ENCODE results near the gene ZNRD2.
"Not testable (repeated sequence)": the region's sequence is repeated elsewhere in the genome, so short reads cannot be mapped to it uniquely, and the experiment has no call there.

ZNRD2 gene

GRCh38 chr11:65556470-65557279 is 13.6 kb upstream of the ZNRD2 start:
- DNase-seq: no peak
- TF ChIP-seq POLR2A (IDR thresholded peaks at IDR 0.05; ENCODE audit: low read length) (no peak), GATA1 (IDR thresholded peaks at IDR 0.05; ENCODE audit: low read depth, low read length) (no peak)

GRCh38 chr11:65557280-65558001 is 12.8 kb upstream of the ZNRD2 start:
- DNase-seq: no peak
- no peak for TF ChIP-seq GATA1 (IDR thresholded peaks at IDR 0.05; ENCODE audit: low read depth, low read length)
- no peak for TF ChIP-seq POLR2A (IDR thresholded peaks at IDR 0.05; ENCODE audit: low read length)

- peak; percentile 80 to 83 for DNase-seq
- TF ChIP-seq GATA1 (IDR thresholded peaks at IDR 0.05; ENCODE audit: low read depth, low read length): no peak
- TF ChIP-seq POLR2A (IDR thresholded peaks at IDR 0.05; ENCODE audit: low read length): peak; percentile 32
These were observed 12.0 kb upstream of the ZNRD2 start, which contains the start of gene LTBP3 for GRCh38 chr11:65558002-65558929. LTBP3 (minus strand) TSS chr11:65558359; CDS start chr11:65557959, 400 bp downstream.

GRCh38 chr11:65558930-65559509 is 11.3 kb upstream of the ZNRD2 start:
- no peak for DNase-seq
- TF ChIP-seq POLR2A (IDR thresholded peaks at IDR 0.05; ENCODE audit: low read length) (no peak), GATA1 (IDR thresholded peaks at IDR 0.05; ENCODE audit: low read depth, low read length) (no peak)

DNA sequence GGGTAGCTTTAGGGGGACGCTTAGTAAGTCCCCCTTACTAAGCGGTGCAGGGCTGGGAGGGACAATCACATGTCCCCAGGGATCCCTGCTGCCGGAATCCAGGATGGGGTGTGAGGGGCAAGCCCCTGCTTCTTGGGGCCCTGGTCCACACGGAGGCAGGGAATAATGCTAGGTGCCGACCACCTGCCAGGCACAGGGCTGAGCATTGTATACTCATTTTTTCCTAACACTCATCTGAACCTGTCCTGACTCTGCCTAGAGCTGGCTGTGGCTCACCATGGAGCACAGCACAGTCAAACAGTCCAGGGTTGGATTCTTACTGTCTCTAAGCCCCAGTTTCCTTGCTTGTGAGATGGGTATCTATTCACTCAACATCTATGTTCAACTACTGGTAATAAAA is 10.7 kb upstream of the ZNRD2 start:
- DNase-seq: no peak

DNA sequence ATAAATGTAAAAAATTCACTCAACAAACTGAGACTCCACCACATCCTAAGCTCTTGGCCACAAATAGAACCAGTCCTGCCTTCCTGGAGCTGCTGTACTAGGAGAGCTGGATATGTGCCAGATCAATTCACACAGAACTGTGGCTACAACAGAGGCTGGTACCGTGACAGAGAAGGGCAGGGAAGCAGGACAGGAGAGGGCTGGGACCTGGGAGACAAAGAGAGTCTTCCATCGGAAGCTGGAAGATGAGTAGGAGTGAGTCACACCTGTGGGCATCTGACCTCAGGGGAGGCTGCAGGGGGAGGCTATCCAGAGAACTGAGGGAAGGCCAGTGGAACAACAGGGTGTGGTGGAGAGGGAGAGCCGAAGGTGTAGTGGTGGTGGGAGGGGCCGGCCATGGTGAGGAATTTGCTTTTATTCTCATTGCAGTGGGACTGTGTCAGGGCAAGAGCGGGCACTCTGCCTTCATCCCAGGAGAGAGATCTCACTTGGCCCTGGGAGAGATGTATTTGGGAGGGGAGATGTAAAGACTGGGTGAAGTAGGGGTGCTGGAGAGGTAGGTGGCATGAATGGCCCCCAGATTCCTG is 10.2 kb upstream of the ZNRD2 start:
- DNase-seq: peak; percentile 60 to 69
- TF ChIP-seq GATA1 (IDR thresholded peaks at IDR 0.05; ENCODE audit: low read depth, low read length) (no peak), POLR2A (IDR thresholded peaks at IDR 0.05; ENCODE audit: low read length) (no peak)

More for the DNA sequence above, 10.7 kb upstream of the ZNRD2 start:
- TF ChIP-seq POLR2A (IDR thresholded peaks at IDR 0.05; ENCODE audit: low read length) (no peak), GATA1 (IDR thresholded peaks at IDR 0.05; ENCODE audit: low read depth, low read length) (no peak)

GRCh38 chr11:65560555-65561418 is 9.5 kb upstream of the ZNRD2 start:
- no peak for DNase-seq
- no peak for TF ChIP-seq GATA1 (IDR thresholded peaks at IDR 0.05; ENCODE audit: low read depth, low read length)
- no peak for TF ChIP-seq POLR2A (IDR thresholded peaks at IDR 0.05; ENCODE audit: low read length)

GRCh38 chr11:65562020-65562419 is 8.3 kb upstream of the ZNRD2 start:
- DNase-seq: no peak
- TF ChIP-seq POLR2A (IDR thresholded peaks at IDR 0.05; ENCODE audit: low read length) (no peak), GATA1 (IDR thresholded peaks at IDR 0.05; ENCODE audit: low read depth, low read length) (no peak)

GRCh38 chr11:65562788-65563187 is 7.5 kb upstream of the ZNRD2 start:
- no peak for TF ChIP-seq POLR2A (IDR thresholded peaks at IDR 0.05; ENCODE audit: low read length)
- TF ChIP-seq GATA1 (IDR thresholded peaks at IDR 0.05; ENCODE audit: low read depth, low read length): no peak
- no peak for DNase-seq

GRCh38 chr11:65563601-65564000 is 6.7 kb upstream of the ZNRD2 start:
- no peak for TF ChIP-seq POLR2A (IDR thresholded peaks at IDR 0.05; ENCODE audit: low read length)
- no peak for TF ChIP-seq GATA1 (IDR thresholded peaks at IDR 0.05; ENCODE audit: low read depth, low read length)
- DNase-seq: no peak

DNA sequence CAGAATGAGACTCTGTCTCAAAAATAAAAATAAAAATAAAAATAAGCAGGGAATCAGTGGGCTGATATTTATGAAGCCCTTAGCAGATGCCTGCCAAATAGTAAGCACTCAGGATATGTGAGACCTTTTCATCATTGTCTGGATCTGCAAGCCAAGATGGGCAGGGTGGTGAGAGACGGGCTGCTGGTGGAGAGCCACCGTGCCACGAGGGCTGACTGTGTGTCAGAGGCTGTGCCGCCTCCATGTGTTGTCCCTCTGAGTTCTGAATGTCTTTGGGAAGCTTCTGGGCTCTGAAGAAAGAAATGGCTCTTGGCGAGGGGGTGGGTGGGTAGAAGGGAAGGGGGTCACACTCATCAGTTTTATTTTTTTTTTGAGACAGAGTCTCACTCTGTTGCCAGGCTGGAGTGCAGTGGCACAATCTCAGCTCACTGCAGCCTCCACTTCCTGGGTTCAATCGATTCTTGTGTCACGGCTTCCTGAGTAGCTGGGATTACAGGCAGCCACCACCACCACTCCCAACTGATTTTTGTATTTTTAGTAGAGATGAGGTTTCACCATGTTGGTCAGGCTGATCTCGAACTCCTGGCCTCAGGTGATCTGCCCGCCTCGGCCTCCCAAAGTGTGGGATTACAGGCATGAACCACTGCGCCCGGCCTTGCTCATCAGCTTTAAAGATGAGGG is 5.3 kb upstream of the ZNRD2 start:
- DNase-seq: not testable (repeated sequence)

Data from erythroblast (primary cell).